GM12878 (cell line): ENCODE measurements around the gene TAF11L9. TPM values are rescaled to one million over a fixed set of nuclear protein-coding genes. Genes with fewer than 3 reads are reported as not detected.
"Not testable (repeated sequence)": the region's sequence is repeated elsewhere in the genome, so short reads cannot be mapped to it uniquely, and the experiment has no call there.

Experiments
- ATAC-seq: fragments of 200-7000 bp; cut with Tn5 transposase; 3 replicates; pipeline ENCODE4 v1.9.1; 2020; ENCODE audit warnings: mild to moderate bottlenecking, moderate library complexity
- BruUV-seq: library from RNA; stranded (reverse); fragments of 400-500 nt; replicated peaks from 2 replicates; lab custom pipeline; 2021; lab: Mats Ljungman, UMichigan
- CTCF ChIA-PET: fragments of 300-600 bp; sonication (Branson Sonifier 250); formaldehyde crosslinking; extraction: SDS; loops from one replicate; lab custom pipeline; 2021; ENCODE audit warnings: inconsistent platforms; lab: Yijun Ruan, JAX
- POLR2A ChIA-PET: fragments of 350-600 bp; formaldehyde crosslinking; extraction: SDS; loops from one replicate; lab custom pipeline; 2021; ENCODE audit warnings: inconsistent platforms; lab: Charles Lee
- RAD21 ChIA-PET: fragments of 300-600 bp; sonication (Branson Sonifier 250); formaldehyde crosslinking; loops from one replicate; lab custom pipeline; 2023; ENCODE audit warnings: antibody characterized with exemption; ENCODE audit not compliant: unreplicated experiment; lab: Charles Lee
- SMC1A ChIA-PET: fragments of 300-600 bp; sonication (Branson Sonifier 250); formaldehyde crosslinking; loops from one replicate; lab custom pipeline; 2023; ENCODE audit not compliant: unreplicated experiment, uncharacterized antibody; lab: Charles Lee
- DNase-seq: peaks from one replicate; pipeline ENCODE4 v3.0.0-alpha.2; 2011; ENCODE audit warnings: low read depth, low spot score
- FAIRE-seq: peaks from 3 replicates; lab custom pipeline; 2011; peaks lifted over from hg19 to GRCh38; lab: Jason Lieb, UNC
- H2AFZ ChIP-seq: 2 replicates; pipeline ENCODE4 v1.6.0; 2011; ENCODE audit warnings: low read depth, low read length, control low read depth; ENCODE audit not compliant: control insufficient read depth
- H3K27ac ChIP-seq: 2 replicates; pipeline ENCODE4 v1.5.1; 2011; ENCODE audit warnings: control low read depth; ENCODE audit not compliant: control insufficient read depth, insufficient read depth
- H3K27me3 ChIP-seq, 2 experiments: replicated peaks in 1 of 2; 2 replicates each; pipeline versions ENCODE4 v1.6.0 to v1.6.1; 2011; ENCODE audit warnings: low read length in 1 of 2; ENCODE audit not compliant: control insufficient read depth in 2 of 2, insufficient read depth in 2 of 2
- H3K36me3 ChIP-seq, 2 experiments: 2 replicates each; pipeline ENCODE4 v1.5.1; 2011; ENCODE audit warnings: low read length in 1 of 2; ENCODE audit not compliant: control insufficient read depth in 2 of 2, insufficient read depth in 2 of 2
- H3K4me1 ChIP-seq: 2 replicates; pipeline ENCODE4 v1.6.1; 2011; ENCODE audit warnings: mild to moderate bottlenecking, low read length, moderate library complexity, mixed read lengths; ENCODE audit not compliant: control insufficient read depth, insufficient read depth
- H3K4me2 ChIP-seq: 2 replicates; pipeline ENCODE4 v1.6.0; 2011; ENCODE audit warnings: control low read depth; ENCODE audit not compliant: control insufficient read depth, insufficient read depth
- H3K4me3 ChIP-seq: fragments of 200-600 bp; sonication (generic); 2 replicates; pipeline ENCODE4 v1.5.1; 2016
- H3K79me2 ChIP-seq: 2 replicates; pipeline ENCODE4 v1.6.0; 2011; ENCODE audit warnings: low read length; ENCODE audit not compliant: control insufficient read depth, insufficient read depth
- H3K9ac ChIP-seq: 2 replicates; pipeline ENCODE4 v1.8.0; 2011; ENCODE audit warnings: low read length, control low read depth, mixed read lengths; ENCODE audit not compliant: control insufficient read depth, insufficient read depth
- H3K9me3 ChIP-seq: replicated peaks from 3 replicates; pipeline ENCODE4 v1.5.1; 2011; ENCODE audit warnings: mild to moderate bottlenecking, low read length; ENCODE audit not compliant: control insufficient read depth, insufficient read depth
- H4K20me1 ChIP-seq: 2 replicates; pipeline ENCODE4 v1.6.0; 2011; ENCODE audit not compliant: control insufficient read depth, insufficient read depth
- WGBS: methylation state at CpG from one replicate; pipeline ENCODE4 v1.1.6; 2016; ENCODE audit warnings: low lambda C conversion rate; ENCODE audit not compliant: insufficient replicate concordance, insufficient coverage; ENCODE audit errors: missing lambda C conversion rate; 5-methylcytosine and 5-hydroxymethylcytosine counted together
- in situ Hi-C: fragments of 300-500 bp; cut with MboI; formaldehyde crosslinking; loops from 9 replicates; pipeline ENCODE4 v1.14.3; 2018; ENCODE audit warnings: mixed read lengths
- intact Hi-C: fragments of 100-400 bp; cut with micrococcal nuclease; formaldehyde crosslinking; loops from one replicate; pipeline ENCODE4 v1.14.2; 2022; ENCODE audit not compliant: unreplicated experiment
- polyA plus RNA-seq, 11 experiments: library from polyadenylated mRNA; depleted of rRNA in 4 of 11; unstranded in 6 of 11; stranded (reverse) in 5 of 11; fragments of >200 nt; fragmentation: Nextera tagmentation in 4 of 11; fragmentation: Illumina TruSeq in 1 of 11; extraction: Ambion mirVana in 4 of 11; extraction: Trizol in 1 of 11; gene quantifications; 1 replicate in 1 of 11; 2 replicates in 10 of 11; pipeline versions ENCODE4 v1.2.1 to v1.2.3, GENCODE V29; 2011 to 2016; ENCODE audit warnings: inconsistent platforms in 2 of 11, missing spikeins in 2 of 11, low read depth in 1 of 11
- small RNA-seq: library from RNA; depleted of rRNA; stranded (forward); fragments of <200 nt; gene quantifications from one replicate; pipeline ENCODE3, GENCODE V24; 2014
- total RNA-seq, 4 experiments: library from RNA; depleted of rRNA in 3 of 4; stranded (reverse); fragments of >200 nt in 3 of 4; fragmentation: Illumina TruSeq in 1 of 4; extraction: Trizol in 1 of 4; gene quantifications; 2 replicates each; pipeline versions ENCODE4 v1.2.1 to v1.2.3, GENCODE V29; 2013 to 2021

TAF11L9 gene
- total and polyA plus RNA-seq, 10 of the 15 experiments (the other 5 are each of a cell fraction or from before 2014, with no cell fraction given) = not detected

DNA sequence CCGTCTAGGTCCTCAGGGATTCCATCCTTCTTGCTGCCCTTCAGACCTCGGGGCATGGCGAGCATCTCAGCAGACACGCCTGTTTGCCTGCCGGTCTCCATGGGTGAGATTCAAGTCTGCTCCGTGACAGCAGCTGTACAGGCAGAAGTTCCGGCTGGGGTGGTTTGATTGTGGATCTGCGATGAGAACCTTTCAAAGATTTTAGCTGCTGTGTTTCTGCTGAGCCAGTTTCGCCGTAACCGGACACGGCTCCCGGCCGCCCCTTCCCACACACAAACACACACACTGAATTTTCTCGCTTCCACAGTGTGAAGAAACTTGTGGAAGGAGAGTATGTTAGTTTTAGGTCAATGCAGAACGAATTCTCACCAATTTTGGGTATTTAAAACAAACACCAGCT lies 8.5 kb downstream of the TAF11L9 start, which contains the start of gene TAF11L7:
Gene TAF11L7, minus strand, starts transcription at position 101 of the 400 bp plus-strand sequence.
- H3K4me2 ChIP-seq, H3K79me2 ChIP-seq, DNase-seq, H3K4me1 ChIP-seq, POLR2A ChIA-PET, H3K36me3 ChIP-seq, CTCF ChIA-PET, FAIRE-seq, H3K27me3 ChIP-seq, H2AFZ ChIP-seq, in situ Hi-C loops, H3K4me3 ChIP-seq, H3K9ac ChIP-seq, ATAC-seq, intact Hi-C loops, H4K20me1 ChIP-seq, BruUV-seq, SMC1A ChIA-PET, H3K9me3 ChIP-seq, H3K27ac ChIP-seq, RAD21 ChIA-PET: not testable (repeated sequence)
- no CpG with 5 or more reads among the region's 16 CpGs for WGBS

Small RNAs within 50 kb of the gene (small RNA-seq; reads per million reads assigned to genes)
- gene AC233724.3 (not detected), gene AC233724.4 (not detected), gene AC233724.6 (not detected), gene AC233724.7 (not detected)

Other genes starting within 250 kb of the TAF11L9 start
Only the 7 nearest of the 12 such genes appear.
- gene TAF11L7, start 8.6 kb downstream of the TAF11L9 start, total RNA-seq (2014; rRNA removed) = not detected in 2 replicates
- gene TAF11L7, start 8.6 kb downstream of the TAF11L9 start, total RNA-seq (2014; rRNA removed; fragmentation: Illumina TruSeq; extraction: Trizol) = not detected in 2 replicates
- gene TAF11L7, start 8.6 kb downstream of the TAF11L9 start, total RNA-seq (2021) = not detected in 2 replicates
- not detected in 2 replicates for gene TAF11L7, start 8.6 kb downstream of the TAF11L9 start, polyA plus RNA-seq (2011; rRNA removed)
- gene TAF11L7, start 8.6 kb downstream of the TAF11L9 start, polyA plus RNA-seq (2014; fragmentation: Illumina TruSeq; extraction: Trizol) = not detected in 2 replicates
- not detected for gene TAF11L7, start 8.6 kb downstream of the TAF11L9 start, polyA plus RNA-seq (2014; fragmentation: Nextera tagmentation; extraction: Ambion mirVana)
- not detected in 2 replicates for gene TAF11L7, start 8.6 kb downstream of the TAF11L9 start, polyA plus RNA-seq (2014; rRNA removed)
- gene TAF11L7, start 8.6 kb downstream of the TAF11L9 start, polyA plus RNA-seq (2016; fragmentation: Nextera tagmentation; extraction: Ambion mirVana) = not detected
- gene TAF11L8, start 3.4 kb downstream of the TAF11L9 start, total RNA-seq (2014; rRNA removed) = not detected in 2 replicates
- not detected in 2 replicates for gene TAF11L8, start 3.4 kb downstream of the TAF11L9 start, total RNA-seq (2014; rRNA removed; fragmentation: Illumina TruSeq; extraction: Trizol)
- gene TAF11L8, start 3.4 kb downstream of the TAF11L9 start, total RNA-seq (2021) = not detected in 2 replicates
- not detected in 2 replicates for gene TAF11L8, start 3.4 kb downstream of the TAF11L9 start, polyA plus RNA-seq (2011; rRNA removed)
- gene TAF11L8, start 3.4 kb downstream of the TAF11L9 start, polyA plus RNA-seq (2014; fragmentation: Illumina TruSeq; extraction: Trizol) = not detected in 2 replicates
- not detected for gene TAF11L8, start 3.4 kb downstream of the TAF11L9 start, polyA plus RNA-seq (2014; fragmentation: Nextera tagmentation; extraction: Ambion mirVana)
- gene TAF11L8, start 3.4 kb downstream of the TAF11L9 start, polyA plus RNA-seq (2014; rRNA removed) = not detected in 2 replicates
- not detected for gene TAF11L8, start 3.4 kb downstream of the TAF11L9 start, polyA plus RNA-seq (2016; fragmentation: Nextera tagmentation; extraction: Ambion mirVana)
- gene TAF11L10, start 3.4 kb upstream of the TAF11L9 start, total RNA-seq (2014; rRNA removed) = not detected in 2 replicates
- not detected in 2 replicates for gene TAF11L10, start 3.4 kb upstream of the TAF11L9 start, total RNA-seq (2014; rRNA removed; fragmentation: Illumina TruSeq; extraction: Trizol)
- gene TAF11L10, start 3.4 kb upstream of the TAF11L9 start, total RNA-seq (2021) = not detected in 2 replicates
- not detected in 2 replicates for gene TAF11L10, start 3.4 kb upstream of the TAF11L9 start, polyA plus RNA-seq (2011; rRNA removed)
- gene TAF11L10, start 3.4 kb upstream of the TAF11L9 start, polyA plus RNA-seq (2014; fragmentation: Illumina TruSeq; extraction: Trizol) = not detected in 2 replicates
- not detected for gene TAF11L10, start 3.4 kb upstream of the TAF11L9 start, polyA plus RNA-seq (2014; fragmentation: Nextera tagmentation; extraction: Ambion mirVana)
- not detected in 2 replicates for gene TAF11L10, start 3.4 kb upstream of the TAF11L9 start, polyA plus RNA-seq (2014; rRNA removed)
- not detected for gene TAF11L10, start 3.4 kb upstream of the TAF11L9 start, polyA plus RNA-seq (2016; fragmentation: Nextera tagmentation; extraction: Ambion mirVana)
- gene TAF11L11, start 9.8 kb upstream of the TAF11L9 start, total RNA-seq (2014; rRNA removed) = not detected in 2 replicates
- gene TAF11L11, start 9.8 kb upstream of the TAF11L9 start, total RNA-seq (2014; rRNA removed; fragmentation: Illumina TruSeq; extraction: Trizol) = not detected in 2 replicates
- gene TAF11L11, start 9.8 kb upstream of the TAF11L9 start, total RNA-seq (2021) = not detected in 2 replicates
- gene TAF11L11, start 9.8 kb upstream of the TAF11L9 start, polyA plus RNA-seq (2011; rRNA removed) = not detected in 2 replicates
- not detected in 2 replicates for gene TAF11L11, start 9.8 kb upstream of the TAF11L9 start, polyA plus RNA-seq (2014; fragmentation: Illumina TruSeq; extraction: Trizol)
- gene TAF11L11, start 9.8 kb upstream of the TAF11L9 start, polyA plus RNA-seq (2014; fragmentation: Nextera tagmentation; extraction: Ambion mirVana) = not detected
- gene TAF11L11, start 9.8 kb upstream of the TAF11L9 start, polyA plus RNA-seq (2014; rRNA removed) = not detected in 2 replicates
- gene TAF11L11, start 9.8 kb upstream of the TAF11L9 start, polyA plus RNA-seq (2016; fragmentation: Nextera tagmentation; extraction: Ambion mirVana) = not detected
- gene TAF11L12, start 16.0 kb upstream of the TAF11L9 start, total RNA-seq (2014; rRNA removed) = not detected in 2 replicates
- not detected in 2 replicates for gene TAF11L12, start 16.0 kb upstream of the TAF11L9 start, total RNA-seq (2014; rRNA removed; fragmentation: Illumina TruSeq; extraction: Trizol)
- gene TAF11L12, start 16.0 kb upstream of the TAF11L9 start, total RNA-seq (2021) = not detected in 2 replicates
- gene TAF11L12, start 16.0 kb upstream of the TAF11L9 start, polyA plus RNA-seq (2011; rRNA removed) = not detected in 2 replicates
- not detected in 2 replicates for gene TAF11L12, start 16.0 kb upstream of the TAF11L9 start, polyA plus RNA-seq (2014; fragmentation: Illumina TruSeq; extraction: Trizol)
- not detected for gene TAF11L12, start 16.0 kb upstream of the TAF11L9 start, polyA plus RNA-seq (2014; fragmentation: Nextera tagmentation; extraction: Ambion mirVana)
- not detected in 2 replicates for gene TAF11L12, start 16.0 kb upstream of the TAF11L9 start, polyA plus RNA-seq (2014; rRNA removed)
- gene TAF11L12, start 16.0 kb upstream of the TAF11L9 start, polyA plus RNA-seq (2016; fragmentation: Nextera tagmentation; extraction: Ambion mirVana) = not detected
- gene TAF11L13, start 37.7 kb upstream of the TAF11L9 start, total RNA-seq (2014; rRNA removed) = not detected in 2 replicates
- gene TAF11L13, start 37.7 kb upstream of the TAF11L9 start, total RNA-seq (2014; rRNA removed; fragmentation: Illumina TruSeq; extraction: Trizol) = not detected in 2 replicates
- not detected in 2 replicates for gene TAF11L13, start 37.7 kb upstream of the TAF11L9 start, total RNA-seq (2021)
- not detected in 2 replicates for gene TAF11L13, start 37.7 kb upstream of the TAF11L9 start, polyA plus RNA-seq (2011; rRNA removed)
- not detected in 2 replicates for gene TAF11L13, start 37.7 kb upstream of the TAF11L9 start, polyA plus RNA-seq (2014; fragmentation: Illumina TruSeq; extraction: Trizol)
- not detected for gene TAF11L13, start 37.7 kb upstream of the TAF11L9 start, polyA plus RNA-seq (2014; fragmentation: Nextera tagmentation; extraction: Ambion mirVana)
- gene TAF11L13, start 37.7 kb upstream of the TAF11L9 start, polyA plus RNA-seq (2014; rRNA removed) = not detected in 2 replicates
- gene TAF11L13, start 37.7 kb upstream of the TAF11L9 start, polyA plus RNA-seq (2016; fragmentation: Nextera tagmentation; extraction: Ambion mirVana) = not detected
- gene TAF11L14, start 40.1 kb upstream of the TAF11L9 start, total RNA-seq (2014; rRNA removed) = not detected in 2 replicates
- gene TAF11L14, start 40.1 kb upstream of the TAF11L9 start, total RNA-seq (2014; rRNA removed; fragmentation: Illumina TruSeq; extraction: Trizol) = not detected in 2 replicates
- gene TAF11L14, start 40.1 kb upstream of the TAF11L9 start, total RNA-seq (2021) = not detected in 2 replicates
- not detected in 2 replicates for gene TAF11L14, start 40.1 kb upstream of the TAF11L9 start, polyA plus RNA-seq (2011; rRNA removed)
- not detected in 2 replicates for gene TAF11L14, start 40.1 kb upstream of the TAF11L9 start, polyA plus RNA-seq (2014; fragmentation: Illumina TruSeq; extraction: Trizol)
- gene TAF11L14, start 40.1 kb upstream of the TAF11L9 start, polyA plus RNA-seq (2014; fragmentation: Nextera tagmentation; extraction: Ambion mirVana) = not detected
- not detected in 2 replicates for gene TAF11L14, start 40.1 kb upstream of the TAF11L9 start, polyA plus RNA-seq (2014; rRNA removed)
- gene TAF11L14, start 40.1 kb upstream of the TAF11L9 start, polyA plus RNA-seq (2016; fragmentation: Nextera tagmentation; extraction: Ambion mirVana) = not detected